Measurements from ENCODE around the gene ZNF646.

The ZNF646 gene, protein sequence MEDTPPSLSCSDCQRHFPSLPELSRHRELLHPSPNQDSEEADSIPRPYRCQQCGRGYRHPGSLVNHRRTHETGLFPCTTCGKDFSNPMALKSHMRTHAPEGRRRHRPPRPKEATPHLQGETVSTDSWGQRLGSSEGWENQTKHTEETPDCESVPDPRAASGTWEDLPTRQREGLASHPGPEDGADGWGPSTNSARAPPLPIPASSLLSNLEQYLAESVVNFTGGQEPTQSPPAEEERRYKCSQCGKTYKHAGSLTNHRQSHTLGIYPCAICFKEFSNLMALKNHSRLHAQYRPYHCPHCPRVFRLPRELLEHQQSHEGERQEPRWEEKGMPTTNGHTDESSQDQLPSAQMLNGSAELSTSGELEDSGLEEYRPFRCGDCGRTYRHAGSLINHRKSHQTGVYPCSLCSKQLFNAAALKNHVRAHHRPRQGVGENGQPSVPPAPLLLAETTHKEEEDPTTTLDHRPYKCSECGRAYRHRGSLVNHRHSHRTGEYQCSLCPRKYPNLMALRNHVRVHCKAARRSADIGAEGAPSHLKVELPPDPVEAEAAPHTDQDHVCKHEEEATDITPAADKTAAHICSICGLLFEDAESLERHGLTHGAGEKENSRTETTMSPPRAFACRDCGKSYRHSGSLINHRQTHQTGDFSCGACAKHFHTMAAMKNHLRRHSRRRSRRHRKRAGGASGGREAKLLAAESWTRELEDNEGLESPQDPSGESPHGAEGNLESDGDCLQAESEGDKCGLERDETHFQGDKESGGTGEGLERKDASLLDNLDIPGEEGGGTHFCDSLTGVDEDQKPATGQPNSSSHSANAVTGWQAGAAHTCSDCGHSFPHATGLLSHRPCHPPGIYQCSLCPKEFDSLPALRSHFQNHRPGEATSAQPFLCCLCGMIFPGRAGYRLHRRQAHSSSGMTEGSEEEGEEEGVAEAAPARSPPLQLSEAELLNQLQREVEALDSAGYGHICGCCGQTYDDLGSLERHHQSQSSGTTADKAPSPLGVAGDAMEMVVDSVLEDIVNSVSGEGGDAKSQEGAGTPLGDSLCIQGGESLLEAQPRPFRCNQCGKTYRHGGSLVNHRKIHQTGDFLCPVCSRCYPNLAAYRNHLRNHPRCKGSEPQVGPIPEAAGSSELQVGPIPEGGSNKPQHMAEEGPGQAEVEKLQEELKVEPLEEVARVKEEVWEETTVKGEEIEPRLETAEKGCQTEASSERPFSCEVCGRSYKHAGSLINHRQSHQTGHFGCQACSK (N-terminal part only)

DNA sequence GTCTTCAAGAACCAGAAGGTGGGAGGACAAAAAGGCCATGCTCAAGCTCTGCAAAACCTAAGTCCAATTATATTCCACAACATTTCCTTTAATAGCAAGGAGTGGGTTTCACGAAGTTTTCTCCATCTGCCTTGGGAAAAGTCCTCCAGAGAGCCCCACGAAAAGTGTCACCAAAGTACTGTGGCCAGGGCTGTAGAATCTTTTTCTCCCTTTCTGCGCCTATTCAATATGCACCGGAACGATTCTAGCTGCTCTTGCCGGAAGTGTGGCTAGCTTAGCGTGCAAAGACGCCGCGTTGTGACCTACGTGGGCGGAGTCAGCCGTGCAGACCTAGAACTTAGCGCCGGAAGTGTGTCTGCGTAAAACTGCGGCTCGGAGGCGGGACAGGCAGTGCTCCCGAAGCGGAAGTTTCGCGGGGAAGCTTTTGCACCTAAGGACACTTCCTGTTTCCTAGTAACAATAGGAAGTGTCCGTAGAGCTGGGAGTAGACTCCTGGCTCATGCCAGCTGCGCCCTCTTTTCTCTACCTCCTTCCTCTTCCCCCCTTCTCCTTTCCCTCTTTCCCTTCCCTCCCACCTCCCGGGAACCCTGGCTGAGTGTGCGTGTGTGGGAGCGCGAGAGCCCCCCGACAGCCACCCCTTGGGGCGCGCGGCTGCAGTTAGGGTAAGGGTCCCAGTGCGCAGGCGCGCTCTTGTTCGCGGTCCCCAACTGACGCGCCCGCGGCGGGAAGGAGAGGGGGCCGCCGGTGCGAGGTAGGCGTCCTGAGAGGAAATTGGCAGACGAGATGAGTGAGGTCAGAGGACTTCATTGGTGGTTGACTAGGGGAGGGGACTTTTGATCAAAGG lies at the start of gene ZNF646, which contains the start of gene ZNF668:
Gene ZNF646, plus strand, starts transcription at position 453 of the 844 bp plus-strand sequence. CDS start 1,903 bp downstream, outside the sequence.
Gene ZNF668, minus strand, starts transcription at position 271 of the 844 bp plus-strand sequence. CDS start 9,781 bp downstream, outside the sequence.
- peak; percentile 37 to 99 (median 95) for DNase-seq

DNA sequence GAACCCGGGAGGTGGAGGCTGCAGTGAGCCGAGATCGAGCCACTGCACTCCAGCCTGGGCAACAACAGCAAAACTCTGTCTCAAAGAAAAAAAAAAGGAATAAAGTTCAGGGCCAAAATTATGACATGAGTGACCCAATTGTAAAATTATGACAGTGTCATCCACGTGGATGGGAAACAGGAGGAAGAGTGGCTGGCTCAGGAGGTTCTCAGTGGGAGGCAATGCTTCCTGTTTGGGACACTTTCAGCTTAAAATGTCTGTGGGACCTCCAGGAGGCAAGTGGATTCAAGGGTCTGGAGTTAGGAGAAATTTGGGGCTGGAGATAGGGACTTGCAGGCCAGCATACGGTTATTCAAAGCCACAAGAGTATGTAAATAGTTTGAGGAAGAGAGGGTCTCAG lies 48.9 kb upstream of the ZNF646 start:
- no peak for DNase-seq

DNA sequence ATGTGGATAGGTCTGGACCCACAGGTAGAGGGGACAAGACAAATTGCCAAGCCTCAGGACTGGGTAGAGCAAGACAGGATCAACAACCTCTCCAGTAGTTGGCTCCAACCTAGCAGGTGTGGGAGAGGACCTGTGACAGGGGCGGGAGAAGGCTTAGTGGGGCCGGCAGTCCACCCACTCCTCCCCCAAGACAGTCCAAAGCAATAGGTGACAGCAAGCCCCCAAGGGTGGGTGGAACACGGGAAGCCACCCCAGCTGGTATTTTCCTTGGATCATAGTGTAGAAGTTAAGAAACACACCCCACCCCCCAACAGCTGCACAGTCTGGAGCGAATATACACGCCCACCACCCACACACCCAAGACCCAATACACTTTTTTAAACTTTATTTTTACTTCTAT lies 45.0 kb upstream of the ZNF646 start:
- DNase-seq: no peak

DNA sequence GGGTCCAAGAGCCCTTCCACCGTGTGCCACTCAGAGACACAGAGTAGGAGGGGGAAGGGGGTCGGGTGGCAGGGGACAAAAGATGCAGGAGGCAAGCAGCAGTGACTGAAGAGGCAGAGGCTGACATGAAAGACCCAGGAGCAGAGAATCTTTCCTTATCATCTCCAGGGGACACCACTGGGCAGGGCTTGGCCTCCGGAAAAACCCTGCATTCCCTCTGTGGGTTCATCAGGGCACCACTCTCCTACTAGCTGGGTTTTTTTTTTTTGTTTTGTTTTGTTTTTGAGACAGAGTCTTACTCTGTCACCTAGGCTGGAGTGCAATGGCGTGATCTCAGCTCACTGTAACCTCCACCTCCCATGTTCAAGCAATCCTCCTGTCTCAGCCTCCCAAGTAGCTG lies 42.9 kb upstream of the ZNF646 start:
- DNase-seq: no peak

DNA sequence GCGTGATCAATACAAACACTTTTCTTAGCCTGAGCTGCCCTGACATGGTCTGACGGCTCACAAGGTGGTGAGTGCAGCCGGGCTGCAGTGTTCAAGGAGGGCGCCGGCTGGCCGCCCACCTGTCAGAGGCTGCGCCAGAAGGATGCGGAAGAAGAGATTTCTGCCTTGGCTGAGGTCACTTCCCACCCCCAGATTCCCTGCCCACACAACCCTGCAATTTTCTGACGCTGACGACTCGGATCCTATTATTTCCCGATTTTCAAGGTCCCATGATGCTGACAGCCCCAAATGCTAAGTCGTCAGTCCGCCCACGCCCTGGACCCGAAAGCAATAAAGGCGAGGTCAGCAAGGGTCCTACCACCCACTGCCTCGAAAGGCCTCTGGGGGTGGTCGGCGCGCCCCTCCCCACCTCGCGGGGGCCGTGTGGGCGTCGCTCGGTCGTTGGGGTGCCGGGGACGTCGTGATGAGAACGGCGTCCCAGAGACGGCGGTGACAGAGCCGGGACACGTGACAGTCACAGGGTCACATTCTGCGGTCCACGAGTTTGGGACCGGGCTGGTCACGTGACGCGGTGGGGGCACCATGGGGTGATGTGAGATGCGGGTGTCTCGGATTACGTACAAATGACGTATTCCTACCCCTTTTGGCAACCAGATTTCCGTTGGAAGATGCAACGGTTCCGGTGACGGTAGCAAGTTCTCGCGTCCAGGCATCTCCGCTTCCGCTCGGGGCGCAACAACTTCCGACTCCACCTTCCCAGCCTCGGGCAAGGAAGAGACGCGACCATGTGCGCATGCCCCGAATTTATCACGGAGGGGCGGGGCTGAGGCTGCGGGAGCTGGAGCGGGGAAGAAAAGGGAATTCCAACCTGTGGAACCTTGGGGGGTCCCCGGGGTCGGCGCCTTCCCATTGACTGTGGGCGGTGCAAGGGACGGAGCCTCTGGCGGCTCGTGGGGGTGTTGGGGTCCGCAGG lies 41.2 kb upstream of the ZNF646 start, which contains the start of gene STX4:
Gene STX4, plus strand, starts transcription at position 823 of the 973 bp plus-strand sequence. CDS start 248 bp downstream, outside the sequence.
- peak; percentile 81 to 100 (median 97) for DNase-seq

DNA sequence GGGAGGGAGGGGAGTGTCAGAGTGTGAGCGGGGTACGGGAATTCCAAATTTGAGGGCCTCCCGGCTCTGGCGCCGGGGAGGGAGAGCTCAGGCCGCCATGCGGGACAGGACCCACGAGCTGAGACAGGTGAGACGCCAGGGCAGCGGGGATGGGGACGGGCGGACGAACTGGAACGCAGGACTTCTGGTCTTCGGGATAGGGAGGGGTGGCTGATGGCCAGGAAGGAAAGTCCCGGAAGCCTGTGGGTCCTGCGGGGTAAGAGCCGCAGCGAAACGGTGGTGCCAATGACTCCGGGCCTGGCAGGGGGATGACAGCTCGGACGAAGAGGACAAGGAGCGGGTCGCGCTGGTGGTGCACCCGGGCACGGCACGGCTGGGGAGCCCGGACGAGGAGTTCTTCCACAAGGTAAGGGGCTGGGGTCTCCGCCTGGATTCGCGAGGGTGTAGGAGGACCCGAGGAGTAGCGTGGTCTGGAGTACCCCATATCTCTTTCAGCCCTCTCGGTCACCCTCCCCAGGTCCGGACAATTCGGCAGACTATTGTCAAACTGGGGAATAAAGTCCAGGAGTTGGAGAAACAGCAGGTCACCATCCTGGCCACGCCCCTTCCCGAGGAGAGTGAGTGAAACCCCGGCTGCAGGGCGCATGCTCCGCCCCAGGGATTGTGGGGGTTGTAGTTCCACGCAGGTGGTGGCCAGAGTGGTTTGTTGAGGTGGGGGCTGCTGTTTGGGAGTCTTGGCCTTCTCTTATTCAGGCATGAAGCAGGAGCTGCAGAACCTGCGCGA lies 40.3 kb upstream of the ZNF646 start:
- peak; percentile 27 to 86 (median 82) for DNase-seq

DNA sequence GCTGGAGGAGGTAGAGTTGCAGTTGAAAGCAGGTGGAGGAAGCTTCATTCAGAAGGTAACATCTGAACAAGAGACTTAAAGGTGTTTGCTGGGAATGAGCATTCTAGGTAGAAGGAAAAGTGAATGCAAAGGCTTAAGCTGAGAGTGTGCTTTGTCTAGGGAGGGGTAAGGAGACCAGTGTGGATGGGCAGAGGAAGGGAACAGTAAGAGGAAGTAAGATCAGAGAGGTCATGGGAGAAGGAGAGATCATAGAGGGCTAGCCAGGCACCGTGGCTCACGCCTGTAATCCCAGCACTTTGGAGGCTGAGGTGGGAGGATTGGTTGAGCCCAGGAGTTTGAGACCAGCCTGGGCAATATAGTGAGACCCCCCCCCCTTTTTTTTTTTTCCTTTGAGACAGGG lies 37.5 kb upstream of the ZNF646 start:
- DNase-seq: no peak

DNA sequence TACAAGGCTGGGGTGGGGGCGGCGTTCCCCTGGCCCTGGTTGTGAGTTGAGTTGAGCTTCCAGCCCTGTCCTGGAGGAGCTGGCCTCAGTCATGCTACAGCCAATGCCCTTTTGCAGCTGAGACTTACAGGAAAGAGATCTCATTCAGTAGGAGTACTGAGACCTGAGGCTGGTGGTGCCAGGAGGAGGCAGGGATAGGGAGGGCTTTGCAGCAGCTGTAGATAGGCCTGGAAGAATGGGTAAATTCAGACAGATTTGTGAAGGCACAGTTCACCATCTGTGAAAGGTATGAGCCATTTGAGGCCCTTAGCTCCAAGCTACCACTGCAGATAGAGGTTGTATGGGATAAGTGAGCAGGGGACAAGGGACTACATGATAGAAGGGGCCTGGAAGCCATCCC lies 35.2 kb upstream of the ZNF646 start:
- DNase-seq: peak in 6 of 14 donors; percentile 2 to 46 (median 22)

DNA sequence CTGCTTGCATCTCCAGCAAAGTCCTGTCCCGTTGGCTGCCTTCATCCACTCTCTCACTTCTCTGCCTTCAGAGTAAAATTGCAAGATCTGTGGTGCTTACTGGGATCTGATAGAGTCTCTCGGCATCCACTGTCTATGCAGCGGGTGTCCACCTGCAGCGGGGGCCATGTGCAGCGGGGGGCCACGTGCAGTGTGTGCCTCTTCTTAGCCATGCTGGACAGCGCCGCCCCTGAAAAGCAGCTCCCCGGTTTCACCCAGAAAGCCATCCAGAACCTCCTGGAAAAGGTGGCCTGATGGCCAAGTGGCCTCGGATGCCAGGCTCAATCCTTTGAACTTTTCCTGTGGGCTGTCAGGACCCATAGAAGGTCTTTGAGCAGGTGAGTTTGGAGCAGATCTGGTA lies 31.4 kb upstream of the ZNF646 start:
- no peak for DNase-seq

DNA sequence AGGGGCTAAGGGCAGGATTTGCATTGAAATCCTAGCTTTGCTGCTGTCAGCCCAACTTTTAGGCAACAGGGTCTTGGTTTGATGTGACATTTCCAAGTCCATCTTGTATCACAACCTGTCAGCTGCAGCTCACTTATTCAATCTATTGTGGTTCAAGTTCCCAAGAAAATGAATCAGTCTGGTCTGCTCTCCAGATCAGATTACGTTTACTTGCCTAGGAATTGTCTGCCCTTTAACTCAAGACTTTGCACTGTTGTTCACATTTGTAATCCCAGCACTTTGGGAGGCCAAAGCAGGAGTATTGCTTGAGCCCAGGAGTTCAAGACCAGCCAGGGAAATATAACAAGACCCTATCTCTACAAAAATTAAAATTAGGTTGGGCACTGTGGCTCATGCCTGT lies 30.9 kb upstream of the ZNF646 start:
- no peak for DNase-seq

DNA sequence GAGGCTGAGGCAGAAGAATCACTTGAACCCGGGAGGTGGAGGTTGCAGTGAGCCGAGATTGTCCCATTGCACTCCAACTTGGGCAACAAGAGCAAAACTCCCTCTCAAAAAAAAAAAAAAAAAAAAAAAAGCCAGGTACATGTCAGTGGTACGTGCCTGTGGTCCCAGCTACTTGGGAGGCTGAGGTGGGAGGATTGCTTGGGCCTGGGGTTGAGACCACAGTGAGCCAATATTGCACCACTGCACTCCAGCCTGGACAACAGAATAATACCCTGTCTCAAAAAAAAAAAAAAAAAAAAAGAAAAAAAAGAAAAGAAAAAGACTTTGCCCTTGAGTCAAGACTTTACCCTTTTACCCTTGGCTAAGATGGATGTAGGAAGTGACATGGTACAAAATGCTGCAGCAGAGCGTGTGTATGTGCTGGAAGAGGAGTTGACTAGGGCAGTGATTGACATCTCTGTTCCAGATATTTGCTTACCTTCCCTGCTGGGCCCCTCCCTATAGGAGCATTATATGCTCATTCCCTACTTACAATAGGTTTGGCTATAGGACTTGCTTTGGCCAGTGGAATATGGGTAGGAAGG lies 30.2 kb upstream of the ZNF646 start:
- no peak for DNase-seq

DNA sequence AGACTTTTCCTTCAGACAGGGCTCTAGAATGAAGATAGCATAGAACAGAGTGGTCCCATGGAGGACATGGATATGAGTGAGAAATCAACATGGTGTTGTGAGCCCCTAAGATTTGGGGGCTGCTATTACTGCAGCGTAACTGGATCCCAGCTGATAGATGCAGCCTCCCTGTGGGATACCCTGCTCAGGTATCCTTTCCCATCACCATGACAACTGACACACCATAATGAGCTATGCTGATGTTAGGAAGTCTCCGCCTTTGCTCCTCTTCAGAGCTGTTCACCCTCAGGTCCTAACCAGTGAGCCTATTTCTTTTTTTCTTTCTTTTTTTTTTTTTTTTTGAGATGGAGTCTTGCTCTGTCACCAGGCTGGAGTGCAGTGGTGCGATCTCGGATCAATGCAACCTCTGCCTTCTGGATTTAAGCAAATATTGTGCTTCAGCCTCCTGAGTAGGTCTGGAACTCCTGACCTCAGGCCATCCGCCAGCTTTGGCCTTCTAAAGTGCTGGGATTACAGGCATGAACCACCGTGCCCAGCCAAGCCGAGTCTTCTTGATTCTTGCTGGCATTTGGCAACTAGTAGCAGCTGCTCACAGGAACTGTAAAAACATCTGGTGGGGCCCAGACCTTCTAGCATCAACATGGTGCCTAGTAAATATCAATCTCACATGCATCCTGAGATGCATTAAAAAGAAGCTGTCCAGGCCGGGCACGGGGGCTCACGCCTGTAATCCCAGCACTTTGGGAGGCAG lies 23.8 kb upstream of the ZNF646 start:
- DNase-seq: no peak

DNA sequence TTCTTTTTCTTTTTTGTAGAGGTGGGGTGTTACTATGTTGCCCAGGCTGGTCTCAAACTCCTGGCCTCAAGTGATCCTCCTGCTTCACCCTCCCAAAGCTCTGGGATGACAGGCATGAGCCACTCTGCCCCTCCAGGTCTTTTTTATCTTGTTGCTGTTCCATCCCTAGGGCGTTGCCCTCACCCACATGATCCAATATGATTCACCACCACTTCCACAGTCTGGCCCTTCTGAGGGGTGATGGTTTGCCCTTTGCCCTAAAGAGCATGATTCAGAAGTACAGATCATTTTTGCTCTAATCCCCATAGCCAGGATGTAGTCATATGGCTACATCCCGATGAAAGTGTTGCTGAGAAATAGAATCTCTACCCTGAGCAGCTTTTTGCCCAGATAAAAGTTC lies 22.1 kb upstream of the ZNF646 start:
- no peak for DNase-seq

DNA sequence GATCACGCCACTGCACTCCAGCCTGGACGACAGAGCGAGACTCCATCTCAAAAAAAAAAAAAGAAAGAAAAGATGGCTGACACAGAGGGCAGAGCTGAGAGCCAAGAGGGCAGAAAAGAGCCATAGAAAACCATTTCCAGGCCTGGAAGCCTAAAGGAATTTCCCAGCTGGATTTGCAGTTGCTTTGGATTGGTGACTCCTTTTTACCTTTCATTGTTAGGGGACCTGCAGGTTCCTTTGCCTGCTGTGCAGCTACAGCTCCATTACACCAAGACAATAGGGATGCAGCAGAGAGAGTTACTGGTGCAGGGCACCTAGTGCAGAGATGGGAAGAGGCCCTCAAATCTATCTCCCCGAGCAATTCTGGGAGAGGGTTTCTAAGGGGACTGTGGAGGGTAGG lies 18.6 kb upstream of the ZNF646 start:
- no peak for DNase-seq

DNA sequence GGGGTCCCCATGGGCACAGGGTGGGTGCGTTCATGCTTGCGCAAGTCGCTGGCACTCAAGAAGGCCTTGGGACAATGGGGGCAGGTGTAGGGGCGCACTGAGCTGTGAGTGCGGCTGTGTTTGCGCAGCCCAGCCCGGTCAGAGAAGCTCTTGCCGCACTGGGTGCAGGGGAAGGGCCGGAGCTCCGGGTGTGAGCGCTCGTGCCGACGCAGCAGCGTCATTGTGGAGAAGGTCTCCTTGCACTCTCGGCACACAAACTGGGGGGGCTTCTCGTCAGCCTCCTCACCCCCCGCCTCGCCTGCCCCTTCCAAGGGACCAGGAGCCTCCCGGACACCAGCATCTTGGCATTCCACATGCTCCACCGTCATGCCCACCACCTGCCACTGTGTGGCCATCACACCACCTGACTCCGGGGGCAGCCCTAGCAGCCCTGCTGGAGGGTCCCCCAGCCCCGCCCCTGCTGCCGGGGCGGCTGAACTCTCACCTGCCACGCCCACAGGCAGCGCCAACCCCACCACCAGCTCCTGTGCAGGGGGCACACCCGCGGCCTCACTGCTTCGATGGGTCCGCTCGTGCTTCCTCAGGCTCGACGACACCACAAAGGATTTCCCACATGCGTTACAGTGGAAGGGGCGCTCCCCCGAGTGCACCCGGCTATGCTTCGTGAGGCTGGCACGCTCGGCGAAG lies 13.0 kb upstream of the ZNF646 start:
- DNase-seq: no peak

DNA sequence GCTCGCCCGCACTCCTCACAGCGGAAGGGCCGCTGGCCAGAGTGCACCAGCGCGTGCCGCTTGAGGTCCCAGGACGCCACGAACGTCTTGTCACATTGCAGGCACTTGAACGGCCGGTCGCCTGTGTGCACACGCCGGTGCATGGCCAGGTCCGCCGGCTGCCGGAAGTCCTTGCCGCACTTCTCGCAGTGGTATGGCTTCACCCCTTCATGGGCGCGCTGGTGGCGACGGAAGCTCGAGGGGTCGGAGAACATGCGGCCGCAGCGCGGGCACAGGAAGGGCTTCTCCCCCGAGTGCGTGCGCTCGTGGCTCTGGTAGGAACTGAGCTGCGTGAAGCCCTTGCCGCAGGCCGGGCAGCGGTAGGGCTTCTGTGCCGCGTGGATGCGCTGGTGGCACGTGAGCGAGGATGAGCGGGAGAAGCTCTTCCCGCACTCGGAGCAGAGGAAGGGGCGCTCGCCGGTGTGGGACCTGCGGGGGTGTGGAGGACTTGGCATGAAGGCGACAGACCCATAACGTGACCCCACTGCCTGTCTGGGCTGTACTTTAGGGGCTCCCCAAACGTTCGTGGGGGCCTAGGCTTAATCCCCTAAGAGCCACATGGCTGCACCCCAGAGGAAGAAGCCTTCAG lies 12.3 kb upstream of the ZNF646 start:
- no peak for DNase-seq

DNA sequence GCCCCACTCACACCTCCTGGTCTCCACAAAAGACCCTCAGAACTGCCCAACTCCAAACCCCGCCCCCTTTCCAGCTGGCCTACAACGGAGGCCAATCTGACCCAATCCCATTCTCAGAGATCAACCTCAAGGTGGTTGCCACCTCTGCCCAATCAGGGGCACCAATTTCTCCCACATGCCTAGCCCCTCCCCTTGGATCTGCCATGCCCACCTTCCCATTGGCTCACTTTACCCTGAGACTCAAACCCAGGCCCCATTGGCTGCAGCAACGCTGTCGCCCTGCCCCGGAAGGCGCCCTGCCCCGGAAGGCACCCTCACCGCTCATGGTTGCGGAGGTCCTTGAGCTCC lies 10.8 kb upstream of the ZNF646 start:
- DNase-seq: no peak

All from C1 segment of cervical spinal cord (tissue), 14 donors.